ENCODE data around the gene NPPB. TPM values are rescaled to one million over a fixed set of nuclear protein-coding genes. Genes with fewer than 3 reads are reported as not detected.

The NPPB gene
- total RNA-seq, 1 experiment from 2014 or later = 0.35 TPM

DNA sequence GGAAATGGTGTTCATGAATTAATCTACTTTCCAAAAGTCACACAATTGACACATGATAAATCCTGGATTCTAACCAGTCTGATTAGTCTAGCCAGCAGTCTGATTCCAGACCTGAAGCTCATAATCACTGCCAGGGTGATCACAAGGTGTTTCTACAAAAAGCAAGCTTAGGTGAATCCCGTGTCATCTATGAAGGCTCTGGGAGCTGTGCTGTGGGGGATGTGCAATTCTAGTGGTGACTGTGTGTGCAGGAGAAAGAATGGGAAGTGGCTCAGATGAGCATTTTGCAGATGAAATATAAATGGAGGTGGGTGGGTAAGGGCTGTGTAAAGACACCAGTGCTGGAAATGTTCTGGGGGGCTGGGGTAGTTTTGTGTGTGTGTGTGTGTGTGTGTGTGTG, 1.8 kb upstream of the NPPB start:
- Histone ChIP-seq H3K9ac (ENCODE audit: extremely low read depth, insufficient read length, low read length) (no peak overlapping the region), H4K91ac (ENCODE audit: insufficient read length, low read depth, low read length) (no peak overlapping the region), H4K20me1 (ENCODE audit: control insufficient read depth, insufficient read depth, insufficient read length) (no peaks in the 10 kb centered on the region), H3K27me3 (ENCODE audit: insufficient read depth, low read length) (no peaks in the 10 kb centered on the region; the same call in 1 of the 2 replicates), H2BK20ac (ENCODE audit: low read depth, low read length, poor library complexity, severe bottlenecking) (no peak overlapping the region), H3K23me2 (ENCODE audit: insufficient read length, low read depth, low read length, poor library complexity, severe bottlenecking) (no peaks in the 10 kb centered on the region), H3K18ac (ENCODE audit: insufficient read length, low read depth, low read length) (no peak overlapping the region), H2BK5ac (ENCODE audit: insufficient read length, low read length) (no peak overlapping the region), H2AK5ac (ENCODE audit: insufficient read length, low read length) (no peak overlapping the region), H3K4ac (ENCODE audit: low read depth, low read length) (no peak overlapping the region), H2BK12ac (ENCODE audit: insufficient read length, low read depth, low read length) (no peak overlapping the region), H3K56ac (ENCODE audit: insufficient read length, low read depth, low read length) (no peak overlapping the region), H4K8ac (replicated peaks; ENCODE audit: insufficient read length, low read depth, low read length) (no peak overlapping the region), H2BK120ac (ENCODE audit: low read depth, low read length, poor library complexity, severe bottlenecking) (no peak overlapping the region), H3K27ac (ENCODE audit: insufficient read length, low read depth, low read length) (no peak overlapping the region), H3K23ac (ENCODE audit: insufficient read length, low read depth, low read length) (no peak overlapping the region), H3K4me2 (ENCODE audit: insufficient read depth, insufficient read length, low read length) (no peak overlapping the region), H3K79me2 (ENCODE audit: insufficient read depth, low read length) (no peaks in the 10 kb centered on the region), H3K14ac (ENCODE audit: insufficient read depth, low read length) (no peak overlapping the region), H3K4me1 (ENCODE audit: insufficient read depth, low read length) (no peaks in the 10 kb centered on the region), H3T11ph (ENCODE audit: low read length) (no peak overlapping the region), H2BK15ac (ENCODE audit: low read depth, low read length) (no peak overlapping the region), H3K79me1 (ENCODE audit: insufficient read depth, low read depth, low read length, poor library complexity, severe bottlenecking) (no peaks in the 10 kb centered on the region), H4K5ac (ENCODE audit: insufficient read length, low read depth, low read length) (no peak overlapping the region), H3K9me3 (ENCODE audit: control insufficient read depth, low read depth, low read length) (no peaks in the 10 kb centered on the region), H2AFZ (ENCODE audit: low read length) (no peak overlapping the region)
- DNase-seq = no peak
- no peaks in the 10 kb centered on the region for H3K9me3 Mint-ChIP-seq
- no CpG with 5 or more reads among the region's 1 CpG for WGBS (ENCODE audit: extremely low coverage, insufficient read length, low lambda C conversion rate)
- no peak overlapping the region for H3K27ac Mint-ChIP-seq
- no peaks in the 10 kb centered on the region for H3K36me3 Mint-ChIP-seq (ENCODE audit: insufficient read depth in 1 of 3, low read depth in 3 of 3)
- H3K4me1 Mint-ChIP-seq = peaks cover 6 to 15% of the 10 kb centered on the region in 2 experiments; a peak in 3 of 4 replicates
- no peak overlapping the region for H3K4me3 Mint-ChIP-seq
- TF ChIP-seq, protein P1, sequence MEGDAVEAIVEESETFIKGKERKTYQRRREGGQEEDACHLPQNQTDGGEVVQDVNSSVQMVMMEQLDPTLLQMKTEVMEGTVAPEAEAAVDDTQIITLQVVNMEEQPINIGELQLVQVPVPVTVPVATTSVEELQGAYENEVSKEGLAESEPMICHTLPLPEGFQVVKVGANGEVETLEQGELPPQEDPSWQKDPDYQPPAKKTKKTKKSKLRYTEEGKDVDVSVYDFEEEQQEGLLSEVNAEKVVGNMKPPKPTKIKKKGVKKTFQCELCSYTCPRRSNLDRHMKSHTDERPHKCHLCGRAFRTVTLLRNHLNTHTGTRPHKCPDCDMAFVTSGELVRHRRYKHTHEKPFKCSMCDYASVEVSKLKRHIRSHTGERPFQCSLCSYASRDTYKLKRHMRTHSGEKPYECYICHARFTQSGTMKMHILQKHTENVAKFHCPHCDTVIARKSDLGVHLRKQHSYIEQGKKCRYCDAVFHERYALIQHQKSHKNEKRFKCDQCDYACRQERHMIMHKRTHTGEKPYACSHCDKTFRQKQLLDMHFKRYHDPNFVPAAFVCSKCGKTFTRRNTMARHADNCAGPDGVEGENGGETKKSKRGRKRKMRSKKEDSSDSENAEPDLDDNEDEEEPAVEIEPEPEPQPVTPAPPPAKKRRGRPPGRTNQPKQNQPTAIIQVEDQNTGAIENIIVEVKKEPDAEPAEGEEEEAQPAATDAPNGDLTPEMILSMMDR (conservative IDR thresholded peaks at IDR 0.05) = no peak
- peaks cover 64% of the 10 kb centered on the region for H3K27me3 Mint-ChIP-seq (ENCODE audit: low read depth)
